HepG2 (cell line): ENCODE results near the gene DDC. TPM values are rescaled to one million over a fixed set of nuclear protein-coding genes. Genes with fewer than 3 reads are reported as not detected.
A peak's percentile ranks its signal among the peaks of the same experiment; 100 is the strongest.

Experiments used
- ADNP ChIP-seq: sonication (generic); formaldehyde crosslinking; IDR thresholded peaks from 2 replicates; pipeline ENCODE4 v1.4.0; 2020; ENCODE audit warnings: missing genetic modification reagents
- ATAD3A ChIP-seq: sonication (generic); formaldehyde crosslinking; IDR thresholded peaks from 2 replicates; pipeline ENCODE4 v1.4.0; 2020; ENCODE audit warnings: missing genetic modification reagents
- CEBPB ChIP-seq: IDR thresholded peaks from 2 replicates; pipeline ENCODE4 v1.6.1; 2011; ENCODE audit warnings: low read depth, low read length, improper control_type of control experiment, borderline replicate concordance
- GFI1 ChIP-seq: sonication (generic); formaldehyde crosslinking; IDR thresholded peaks from 2 replicates; pipeline ENCODE4 v1.5.0; 2020; ENCODE audit warnings: missing genetic modification reagents, mild to moderate bottlenecking, borderline replicate concordance
- HNF4A ChIP-seq: sonication (generic); formaldehyde crosslinking; IDR thresholded peaks from 2 replicates; pipeline ENCODE4 v1.4.0; 2020; ENCODE audit warnings: missing genetic modification reagents
- NCOA5 ChIP-seq: sonication (generic); formaldehyde crosslinking; IDR thresholded peaks from 2 replicates; pipeline ENCODE4 v1.4.0; 2020; ENCODE audit warnings: missing genetic modification reagents
- NONO ChIP-seq, 2 experiments: fragments of 450-650 bp in 1 of 2; sonication (generic) in 1 of 2; formaldehyde crosslinking in 1 of 2; IDR thresholded peaks in 1 of 2; conservative IDR thresholded peaks in 1 of 2; 2 replicates each; pipeline versions ENCODE4 v1.6.1 to v1.8.0; 2017 to 2022; ENCODE audit warnings: mild to moderate bottlenecking in 1 of 2, missing genetic modification reagents in 1 of 2, moderate library complexity in 1 of 2
- SATB2 ChIP-seq: sonication (generic); formaldehyde crosslinking; IDR thresholded peaks from 2 replicates; pipeline ENCODE4 v1.5.0; 2020; ENCODE audit warnings: missing genetic modification reagents
- SCMH1 ChIP-seq: sonication (generic); formaldehyde crosslinking; IDR thresholded peaks from 2 replicates; pipeline ENCODE4 v1.9.0; 2021; ENCODE audit warnings: missing genetic modification reagents, mild to moderate bottlenecking, borderline replicate concordance
- SMC3 ChIP-seq: IDR thresholded peaks from 2 replicates; pipeline ENCODE4 v1.6.1; 2011; ENCODE audit warnings: low read length, improper control_type of control experiment
- ZNF329 ChIP-seq: sonication (generic); formaldehyde crosslinking; IDR thresholded peaks from 2 replicates; pipeline ENCODE4 v1.9.0; 2021; ENCODE audit warnings: low read depth, mild to moderate bottlenecking, missing genetic modification reagents
- ZNF777 ChIP-seq: sonication (generic); formaldehyde crosslinking; IDR thresholded peaks from 2 replicates; pipeline ENCODE4 v1.4.0; 2020; ENCODE audit warnings: missing genetic modification reagents
- polyA plus RNA-seq, 8 experiments: library from polyadenylated mRNA; depleted of rRNA in 3 of 8; stranded (reverse) in 7 of 8; unstranded in 1 of 8; fragments of >200 nt; fragmentation: Illumina TruSeq in 4 of 8; extraction: Trizol in 4 of 8; gene quantifications; 2 replicates each; pipeline versions ENCODE4 v1.2.1 to v1.2.3, GENCODE V29; 2011 to 2016; ENCODE audit warnings: low read depth in 4 of 8, missing spikeins in 1 of 8, mixed read lengths in 1 of 8; ENCODE audit not compliant: insufficient read depth in 1 of 8
- total RNA-seq, 5 experiments: library from RNA; depleted of rRNA; stranded (reverse); fragments of >200 nt; fragmentation: Illumina TruSeq; extraction: Trizol; gene quantifications; 2 replicates each; pipeline ENCODE4 v1.2.3, GENCODE V29; 2016; ENCODE audit warnings: low read depth in 1 of 5
- TF ChIP-seq, protein P1 (sequence below): sonication (generic); formaldehyde crosslinking; IDR thresholded peaks from 2 replicates; pipeline ENCODE4 v1.4.0; 2020; ENCODE audit warnings: missing genetic modification reagents
- TF ChIP-seq, protein P2 (sequence below): sonication (generic); formaldehyde crosslinking; IDR thresholded peaks from 2 replicates; pipeline ENCODE4 v1.4.0; 2020; ENCODE audit warnings: missing genetic modification reagents
- TF ChIP-seq, protein P3 (sequence below): IDR thresholded peaks from 2 replicates; pipeline ENCODE4 v1.4.0; 2020; ENCODE audit warnings: mild to moderate bottlenecking, missing genetic modification reagents
- TF ChIP-seq, protein P4 (sequence below): sonication (generic); formaldehyde crosslinking; conservative IDR thresholded peaks from 2 replicates; pipeline ENCODE4 v1.4.0; 2020; ENCODE audit warnings: missing genetic modification reagents

The DDC gene
- total and polyA plus RNA-seq, 2 of the 13 experiments (the other 11 are each of a cell fraction or from before 2014, with no cell fraction given), result 11.7 to 93.3 TPM

DNA sequence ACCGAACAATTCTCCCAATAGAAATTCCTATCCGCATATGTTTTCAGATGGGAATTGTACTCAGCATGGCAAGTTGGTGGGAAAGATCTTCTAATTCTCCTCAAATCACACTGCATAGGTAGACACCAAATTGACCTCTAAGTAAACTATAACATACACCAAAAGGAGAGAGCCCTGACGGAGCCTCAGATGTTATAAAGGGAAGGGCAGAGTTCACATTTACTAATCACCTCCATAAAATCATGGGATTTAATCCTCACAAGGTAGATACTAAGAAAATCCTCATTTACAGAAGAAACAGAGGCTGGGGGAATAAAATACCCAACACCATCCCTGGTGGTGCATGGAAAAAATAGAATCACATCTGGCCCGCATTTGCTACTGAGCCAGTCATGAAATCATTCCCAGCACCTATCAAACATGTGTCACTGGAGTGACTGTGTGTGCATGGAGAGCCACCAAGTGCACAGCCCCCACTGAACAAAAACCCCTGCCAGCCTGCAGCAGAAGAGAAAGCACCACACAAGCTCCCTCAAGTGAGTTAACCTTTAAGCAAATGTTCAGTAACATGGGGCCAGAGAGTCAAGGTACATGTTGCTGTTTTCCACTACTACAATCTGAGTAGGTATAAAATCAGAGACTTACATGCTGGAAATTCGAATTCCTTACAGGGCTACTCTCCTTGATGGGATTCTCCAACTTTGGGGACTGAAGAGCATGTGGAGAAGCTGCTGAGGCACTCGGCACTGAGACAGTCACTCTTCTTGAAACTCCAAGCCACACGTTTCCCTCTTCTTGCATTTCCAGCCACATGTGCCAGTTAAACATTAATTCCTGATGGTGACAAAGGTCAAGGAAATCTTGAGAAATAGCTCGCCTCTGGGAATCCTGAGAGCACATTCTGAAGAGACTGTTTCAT is at the start of gene DDC (continued):
- no peak for TF ChIP-seq ZNF777
- TF ChIP-seq SATB2, result no peak
- TF ChIP-seq NONO (IDR thresholded peaks at IDR 0.05), result no peak
- peak; percentile 53; the same call in 1 of the 2 replicates for TF ChIP-seq NONO (CRISPR knock-in tag; conservative IDR thresholded peaks at IDR 0.05)
- TF ChIP-seq, protein P1, sequence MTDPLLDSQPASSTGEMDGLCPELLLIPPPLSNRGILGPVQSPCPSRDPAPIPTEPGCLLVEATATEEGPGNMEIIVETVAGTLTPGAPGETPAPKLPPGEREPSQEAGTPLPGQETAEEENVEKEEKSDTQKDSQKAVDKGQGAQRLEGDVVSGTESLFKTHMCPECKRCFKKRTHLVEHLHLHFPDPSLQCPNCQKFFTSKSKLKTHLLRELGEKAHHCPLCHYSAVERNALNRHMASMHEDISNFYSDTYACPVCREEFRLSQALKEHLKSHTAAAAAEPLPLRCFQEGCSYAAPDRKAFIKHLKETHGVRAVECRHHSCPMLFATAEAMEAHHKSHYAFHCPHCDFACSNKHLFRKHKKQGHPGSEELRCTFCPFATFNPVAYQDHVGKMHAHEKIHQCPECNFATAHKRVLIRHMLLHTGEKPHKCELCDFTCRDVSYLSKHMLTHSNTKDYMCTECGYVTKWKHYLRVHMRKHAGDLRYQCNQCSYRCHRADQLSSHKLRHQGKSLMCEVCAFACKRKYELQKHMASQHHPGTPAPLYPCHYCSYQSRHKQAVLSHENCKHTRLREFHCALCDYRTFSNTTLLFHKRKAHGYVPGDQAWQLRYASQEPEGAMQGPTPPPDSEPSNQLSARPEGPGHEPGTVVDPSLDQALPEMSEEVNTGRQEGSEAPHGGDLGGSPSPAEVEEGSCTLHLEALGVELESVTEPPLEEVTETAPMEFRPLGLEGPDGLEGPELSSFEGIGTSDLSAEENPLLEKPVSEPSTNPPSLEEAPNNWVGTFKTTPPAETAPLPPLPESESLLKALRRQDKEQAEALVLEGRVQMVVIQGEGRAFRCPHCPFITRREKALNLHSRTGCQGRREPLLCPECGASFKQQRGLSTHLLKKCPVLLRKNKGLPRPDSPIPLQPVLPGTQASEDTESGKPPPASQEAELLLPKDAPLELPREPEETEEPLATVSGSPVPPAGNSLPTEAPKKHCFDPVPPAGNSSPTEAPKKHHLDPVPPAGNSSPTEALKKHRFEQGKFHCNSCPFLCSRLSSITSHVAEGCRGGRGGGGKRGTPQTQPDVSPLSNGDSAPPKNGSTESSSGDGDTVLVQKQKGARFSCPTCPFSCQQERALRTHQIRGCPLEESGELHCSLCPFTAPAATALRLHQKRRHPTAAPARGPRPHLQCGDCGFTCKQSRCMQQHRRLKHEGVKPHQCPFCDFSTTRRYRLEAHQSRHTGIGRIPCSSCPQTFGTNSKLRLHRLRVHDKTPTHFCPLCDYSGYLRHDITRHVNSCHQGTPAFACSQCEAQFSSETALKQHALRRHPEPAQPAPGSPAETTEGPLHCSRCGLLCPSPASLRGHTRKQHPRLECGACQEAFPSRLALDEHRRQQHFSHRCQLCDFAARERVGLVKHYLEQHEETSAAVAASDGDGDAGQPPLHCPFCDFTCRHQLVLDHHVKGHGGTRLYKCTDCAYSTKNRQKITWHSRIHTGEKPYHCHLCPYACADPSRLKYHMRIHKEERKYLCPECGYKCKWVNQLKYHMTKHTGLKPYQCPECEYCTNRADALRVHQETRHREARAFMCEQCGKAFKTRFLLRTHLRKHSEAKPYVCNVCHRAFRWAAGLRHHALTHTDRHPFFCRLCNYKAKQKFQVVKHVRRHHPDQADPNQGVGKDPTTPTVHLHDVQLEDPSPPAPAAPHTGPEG (CRISPR knock-in tag), result no peak
- peak; percentile 69 for TF ChIP-seq CEBPB
- no peak for TF ChIP-seq ATAD3A (CRISPR knock-in tag)
- TF ChIP-seq, protein P2, sequence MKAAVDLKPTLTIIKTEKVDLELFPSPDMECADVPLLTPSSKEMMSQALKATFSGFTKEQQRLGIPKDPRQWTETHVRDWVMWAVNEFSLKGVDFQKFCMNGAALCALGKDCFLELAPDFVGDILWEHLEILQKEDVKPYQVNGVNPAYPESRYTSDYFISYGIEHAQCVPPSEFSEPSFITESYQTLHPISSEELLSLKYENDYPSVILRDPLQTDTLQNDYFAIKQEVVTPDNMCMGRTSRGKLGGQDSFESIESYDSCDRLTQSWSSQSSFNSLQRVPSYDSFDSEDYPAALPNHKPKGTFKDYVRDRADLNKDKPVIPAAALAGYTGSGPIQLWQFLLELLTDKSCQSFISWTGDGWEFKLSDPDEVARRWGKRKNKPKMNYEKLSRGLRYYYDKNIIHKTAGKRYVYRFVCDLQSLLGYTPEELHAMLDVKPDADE (CRISPR knock-in tag), result no peak
- no peak for TF ChIP-seq NCOA5 (CRISPR knock-in tag)
- TF ChIP-seq, protein P3, sequence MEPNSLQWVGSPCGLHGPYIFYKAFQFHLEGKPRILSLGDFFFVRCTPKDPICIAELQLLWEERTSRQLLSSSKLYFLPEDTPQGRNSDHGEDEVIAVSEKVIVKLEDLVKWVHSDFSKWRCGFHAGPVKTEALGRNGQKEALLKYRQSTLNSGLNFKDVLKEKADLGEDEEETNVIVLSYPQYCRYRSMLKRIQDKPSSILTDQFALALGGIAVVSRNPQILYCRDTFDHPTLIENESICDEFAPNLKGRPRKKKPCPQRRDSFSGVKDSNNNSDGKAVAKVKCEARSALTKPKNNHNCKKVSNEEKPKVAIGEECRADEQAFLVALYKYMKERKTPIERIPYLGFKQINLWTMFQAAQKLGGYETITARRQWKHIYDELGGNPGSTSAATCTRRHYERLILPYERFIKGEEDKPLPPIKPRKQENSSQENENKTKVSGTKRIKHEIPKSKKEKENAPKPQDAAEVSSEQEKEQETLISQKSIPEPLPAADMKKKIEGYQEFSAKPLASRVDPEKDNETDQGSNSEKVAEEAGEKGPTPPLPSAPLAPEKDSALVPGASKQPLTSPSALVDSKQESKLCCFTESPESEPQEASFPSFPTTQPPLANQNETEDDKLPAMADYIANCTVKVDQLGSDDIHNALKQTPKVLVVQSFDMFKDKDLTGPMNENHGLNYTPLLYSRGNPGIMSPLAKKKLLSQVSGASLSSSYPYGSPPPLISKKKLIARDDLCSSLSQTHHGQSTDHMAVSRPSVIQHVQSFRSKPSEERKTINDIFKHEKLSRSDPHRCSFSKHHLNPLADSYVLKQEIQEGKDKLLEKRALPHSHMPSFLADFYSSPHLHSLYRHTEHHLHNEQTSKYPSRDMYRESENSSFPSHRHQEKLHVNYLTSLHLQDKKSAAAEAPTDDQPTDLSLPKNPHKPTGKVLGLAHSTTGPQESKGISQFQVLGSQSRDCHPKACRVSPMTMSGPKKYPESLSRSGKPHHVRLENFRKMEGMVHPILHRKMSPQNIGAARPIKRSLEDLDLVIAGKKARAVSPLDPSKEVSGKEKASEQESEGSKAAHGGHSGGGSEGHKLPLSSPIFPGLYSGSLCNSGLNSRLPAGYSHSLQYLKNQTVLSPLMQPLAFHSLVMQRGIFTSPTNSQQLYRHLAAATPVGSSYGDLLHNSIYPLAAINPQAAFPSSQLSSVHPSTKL (CRISPR knock-in tag), result peak; percentile 87
- no peak for TF ChIP-seq ZNF329
- TF ChIP-seq ADNP (CRISPR knock-in tag), result no peak
- TF ChIP-seq, protein P4, sequence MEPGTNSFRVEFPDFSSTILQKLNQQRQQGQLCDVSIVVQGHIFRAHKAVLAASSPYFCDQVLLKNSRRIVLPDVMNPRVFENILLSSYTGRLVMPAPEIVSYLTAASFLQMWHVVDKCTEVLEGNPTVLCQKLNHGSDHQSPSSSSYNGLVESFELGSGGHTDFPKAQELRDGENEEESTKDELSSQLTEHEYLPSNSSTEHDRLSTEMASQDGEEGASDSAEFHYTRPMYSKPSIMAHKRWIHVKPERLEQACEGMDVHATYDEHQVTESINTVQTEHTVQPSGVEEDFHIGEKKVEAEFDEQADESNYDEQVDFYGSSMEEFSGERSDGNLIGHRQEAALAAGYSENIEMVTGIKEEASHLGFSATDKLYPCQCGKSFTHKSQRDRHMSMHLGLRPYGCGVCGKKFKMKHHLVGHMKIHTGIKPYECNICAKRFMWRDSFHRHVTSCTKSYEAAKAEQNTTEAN (CRISPR knock-in tag), result 0 out of 2 replicates have a peak, but pooled peaks have one; percentile 19
- 0 out of 2 replicates have a peak, but pooled peaks have one; percentile 2 for TF ChIP-seq SMC3
- TF ChIP-seq GFI1 (CRISPR knock-in tag), result peak; percentile 77; the same call in 1 of the 2 replicates
- TF ChIP-seq HNF4A (CRISPR knock-in tag), result peak; percentile 85
- TF ChIP-seq SCMH1 (CRISPR knock-in tag), result no peak
